Chondrocyte (in vitro differentiated cells): Measurements from ENCODE around the gene MMAB. TPM values are rescaled to one million over a fixed set of nuclear protein-coding genes. Genes with fewer than 3 reads are reported as not detected.

Source experiments
- DNase-seq: peaks from one replicate; pipeline ENCODE4 v3.0.0; 2021; ENCODE audit warnings: mixed read lengths, low spot score
- H3K27ac Mint-ChIP-seq: one replicate; pipeline ENCODE4 v1.8.0; 2021; ENCODE audit warnings: mild to moderate bottlenecking, moderate library complexity, mixed read lengths; ENCODE audit not compliant: unreplicated experiment
- H3K27me3 Mint-ChIP-seq: 2 replicates; pipeline ENCODE4 v1.8.0; 2021; ENCODE audit warnings: low read depth, mixed read lengths
- H3K36me3 Mint-ChIP-seq: 2 replicates; pipeline ENCODE4 v1.8.0; 2021; ENCODE audit warnings: low read depth, mixed read lengths
- H3K4me1 Mint-ChIP-seq: 2 replicates; pipeline ENCODE4 v1.8.0; 2021; ENCODE audit warnings: low read depth, mild to moderate bottlenecking, mixed read lengths
- H3K4me3 Mint-ChIP-seq: one replicate; pipeline ENCODE4 v1.8.0; 2021; ENCODE audit warnings: mild to moderate bottlenecking, moderate library complexity, mixed read lengths; ENCODE audit not compliant: unreplicated experiment
- H3K9me3 Mint-ChIP-seq: 2 replicates; pipeline ENCODE4 v1.8.0; 2021; ENCODE audit warnings: low read depth, mixed read lengths
- total RNA-seq: library from RNA; stranded (reverse); gene quantifications from 3 replicates; pipeline ENCODE4 v1.2.1, GENCODE V29; 2021
- TF ChIP-seq, protein P1 (sequence below): fragments of 200-600 bp; sonication (generic); IDR thresholded peaks from 2 replicates; pipeline ENCODE4 v1.5.0; 2021; ENCODE audit warnings: antibody characterized with exemption, mild to moderate bottlenecking, moderate library complexity

Gene MMAB
- total RNA-seq, 1 donor from 2014 or later: 23.3 TPM

DNA sequence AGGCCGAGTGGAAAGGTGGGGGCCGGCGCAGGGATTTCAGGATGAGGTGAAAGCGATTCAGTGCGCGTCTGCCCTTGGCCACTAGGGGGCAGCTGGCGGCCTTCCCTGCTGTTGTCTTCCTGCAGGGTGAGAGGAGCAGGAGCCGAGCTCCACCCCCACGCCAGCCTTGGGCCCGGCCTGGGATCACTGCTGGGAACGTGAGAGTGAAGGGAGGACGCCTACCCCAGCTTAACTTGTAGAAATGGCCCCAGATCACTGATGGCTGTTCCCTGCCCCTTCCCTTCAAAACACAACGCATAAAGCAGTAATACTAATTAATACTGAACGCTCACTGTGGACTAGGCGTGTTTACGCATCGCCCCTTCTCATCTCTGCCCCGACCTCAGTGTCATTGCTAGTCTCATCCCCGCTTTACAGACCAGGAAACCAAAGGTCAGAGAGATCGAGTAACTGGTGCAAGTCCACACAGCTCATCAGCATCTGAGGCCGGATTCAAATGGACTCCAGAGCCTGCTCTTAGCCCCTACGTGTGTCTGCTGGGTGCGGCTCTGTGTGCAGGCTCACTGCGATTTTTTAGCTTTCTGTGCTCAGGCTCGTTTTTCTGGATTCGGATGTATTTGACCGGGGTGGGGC lies 24.6 kb upstream of the MMAB start:
- Mint-ChIP-seq H3K4me1 (peaks cover 9% of the 10 kb centered on the region), H3K36me3 (no peaks in the 10 kb centered on the region), H3K27ac (no peak overlapping the region), H3K4me3 (peak overlapping the region; percentile 41), H3K27me3 (no peaks in the 10 kb centered on the region), H3K9me3 (no peaks in the 10 kb centered on the region)
- TF ChIP-seq, protein P1, sequence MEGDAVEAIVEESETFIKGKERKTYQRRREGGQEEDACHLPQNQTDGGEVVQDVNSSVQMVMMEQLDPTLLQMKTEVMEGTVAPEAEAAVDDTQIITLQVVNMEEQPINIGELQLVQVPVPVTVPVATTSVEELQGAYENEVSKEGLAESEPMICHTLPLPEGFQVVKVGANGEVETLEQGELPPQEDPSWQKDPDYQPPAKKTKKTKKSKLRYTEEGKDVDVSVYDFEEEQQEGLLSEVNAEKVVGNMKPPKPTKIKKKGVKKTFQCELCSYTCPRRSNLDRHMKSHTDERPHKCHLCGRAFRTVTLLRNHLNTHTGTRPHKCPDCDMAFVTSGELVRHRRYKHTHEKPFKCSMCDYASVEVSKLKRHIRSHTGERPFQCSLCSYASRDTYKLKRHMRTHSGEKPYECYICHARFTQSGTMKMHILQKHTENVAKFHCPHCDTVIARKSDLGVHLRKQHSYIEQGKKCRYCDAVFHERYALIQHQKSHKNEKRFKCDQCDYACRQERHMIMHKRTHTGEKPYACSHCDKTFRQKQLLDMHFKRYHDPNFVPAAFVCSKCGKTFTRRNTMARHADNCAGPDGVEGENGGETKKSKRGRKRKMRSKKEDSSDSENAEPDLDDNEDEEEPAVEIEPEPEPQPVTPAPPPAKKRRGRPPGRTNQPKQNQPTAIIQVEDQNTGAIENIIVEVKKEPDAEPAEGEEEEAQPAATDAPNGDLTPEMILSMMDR: peak; percentile 98
- no peak for DNase-seq

DNA sequence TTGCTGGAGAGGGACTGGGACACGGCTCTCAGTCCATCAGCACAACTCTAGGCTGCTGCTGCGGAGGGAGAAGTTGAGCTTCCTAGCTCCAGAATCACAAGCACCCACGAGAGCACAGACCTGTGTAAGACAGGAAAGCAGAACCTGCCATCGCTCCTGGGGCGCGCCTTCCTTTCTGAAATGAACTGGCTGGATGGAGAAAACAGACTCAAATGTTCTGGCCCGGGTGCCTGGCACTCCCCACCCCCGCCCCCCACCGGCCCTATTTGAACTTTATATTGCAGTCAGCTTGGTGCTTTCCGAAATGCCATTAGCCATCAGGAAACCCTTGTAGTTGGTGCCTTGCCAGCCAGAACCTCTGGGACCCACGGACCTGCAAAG lies 24.1 kb upstream of the MMAB start:
- Mint-ChIP-seq H3K9me3 (no peaks in the 10 kb centered on the region), H3K27ac (no peak overlapping the region)

DNA sequence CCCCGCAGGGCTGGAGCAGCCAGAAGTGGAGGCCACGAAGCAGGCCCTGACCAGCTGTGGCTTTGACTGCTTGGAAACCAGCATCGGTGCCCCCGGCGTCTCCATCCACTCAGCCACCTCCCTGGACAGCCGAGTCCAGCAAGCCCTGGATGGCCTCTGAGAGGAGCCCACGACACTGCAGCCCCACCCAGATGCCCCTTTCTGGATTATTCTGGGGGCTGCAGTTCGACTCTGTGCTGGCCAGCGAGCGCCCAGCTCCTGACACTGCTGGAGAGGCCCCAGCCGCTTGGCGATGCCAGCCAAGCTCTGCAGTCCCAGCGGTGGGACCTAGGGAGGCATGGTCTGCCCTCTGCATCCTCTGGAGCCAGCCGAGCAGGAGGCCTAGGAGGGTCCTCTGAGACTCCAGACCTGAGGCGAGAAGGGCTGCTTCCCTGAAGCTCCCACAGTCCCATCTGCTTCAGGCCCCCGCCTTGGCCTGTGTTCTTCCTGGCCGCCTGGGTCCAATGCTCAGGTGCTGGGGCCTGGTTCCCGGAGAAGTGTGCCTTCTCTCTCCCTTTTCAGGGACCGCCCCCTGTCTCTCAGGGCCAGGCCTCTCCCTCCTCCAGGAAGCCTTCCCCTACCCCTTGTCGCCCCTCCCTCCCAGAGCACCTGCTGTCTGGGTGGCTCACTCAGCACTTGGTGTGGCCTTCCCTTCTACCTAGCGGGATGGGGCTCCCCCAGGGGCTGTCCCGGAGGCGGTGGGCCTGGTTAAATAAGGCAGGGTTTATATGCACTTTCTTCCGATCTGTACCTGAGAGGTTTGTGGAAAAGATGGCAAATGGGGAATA lies 23.3 kb upstream of the MMAB start:
- no peaks in the 10 kb centered on the region for H3K9me3 Mint-ChIP-seq
- H3K36me3 Mint-ChIP-seq: no peaks in the 10 kb centered on the region
- H3K4me1 Mint-ChIP-seq: peaks cover 9% of the 10 kb centered on the region
- no peaks in the 10 kb centered on the region for H3K27me3 Mint-ChIP-seq
- H3K4me3 Mint-ChIP-seq: no peak overlapping the region
- H3K27ac Mint-ChIP-seq: no peak overlapping the region
- TF ChIP-seq, protein P1: no peak
- DNase-seq: no peak

More for the DNA sequence above, 24.1 kb upstream of the MMAB start:
- peaks cover 9% of the 10 kb centered on the region for H3K4me1 Mint-ChIP-seq
- peak overlapping the region; percentile 41 for H3K4me3 Mint-ChIP-seq
- DNase-seq: no peak
- no peaks in the 10 kb centered on the region for H3K36me3 Mint-ChIP-seq
- TF ChIP-seq, protein P1: no peak
- H3K27me3 Mint-ChIP-seq: no peaks in the 10 kb centered on the region

DNA sequence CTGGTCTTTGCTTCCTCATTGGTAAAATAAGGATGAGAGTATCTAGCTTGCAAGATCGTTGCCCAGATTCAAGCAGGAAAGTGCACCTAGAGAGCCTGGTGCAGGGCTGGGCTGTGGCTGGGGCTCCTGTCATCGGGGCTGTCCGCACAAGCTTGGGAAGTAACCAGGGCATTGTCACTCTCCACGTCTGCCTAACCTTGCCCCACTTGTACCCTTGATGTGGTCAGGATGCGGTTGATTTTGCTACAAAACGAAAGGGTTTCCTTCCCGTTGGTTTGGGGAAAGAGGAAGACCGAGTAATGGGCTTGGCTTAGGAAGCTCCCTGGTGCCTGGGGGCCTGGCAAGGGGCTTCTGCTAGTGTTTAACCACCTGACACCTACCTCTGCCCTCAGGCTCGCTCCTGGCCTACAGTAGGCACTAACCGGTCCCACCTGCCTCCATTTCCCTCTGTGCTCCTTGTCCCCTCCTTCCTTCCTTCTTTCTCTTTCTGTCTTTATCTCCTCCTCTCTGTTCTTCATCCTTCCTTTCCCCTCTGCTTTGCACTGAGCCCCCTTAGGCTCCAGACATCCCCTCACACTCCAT lies 22.1 kb upstream of the MMAB start:
- TF ChIP-seq, protein P1: no peak
- no peak overlapping the region for H3K4me3 Mint-ChIP-seq
- H3K27me3 Mint-ChIP-seq: no peaks in the 10 kb centered on the region

DNA sequence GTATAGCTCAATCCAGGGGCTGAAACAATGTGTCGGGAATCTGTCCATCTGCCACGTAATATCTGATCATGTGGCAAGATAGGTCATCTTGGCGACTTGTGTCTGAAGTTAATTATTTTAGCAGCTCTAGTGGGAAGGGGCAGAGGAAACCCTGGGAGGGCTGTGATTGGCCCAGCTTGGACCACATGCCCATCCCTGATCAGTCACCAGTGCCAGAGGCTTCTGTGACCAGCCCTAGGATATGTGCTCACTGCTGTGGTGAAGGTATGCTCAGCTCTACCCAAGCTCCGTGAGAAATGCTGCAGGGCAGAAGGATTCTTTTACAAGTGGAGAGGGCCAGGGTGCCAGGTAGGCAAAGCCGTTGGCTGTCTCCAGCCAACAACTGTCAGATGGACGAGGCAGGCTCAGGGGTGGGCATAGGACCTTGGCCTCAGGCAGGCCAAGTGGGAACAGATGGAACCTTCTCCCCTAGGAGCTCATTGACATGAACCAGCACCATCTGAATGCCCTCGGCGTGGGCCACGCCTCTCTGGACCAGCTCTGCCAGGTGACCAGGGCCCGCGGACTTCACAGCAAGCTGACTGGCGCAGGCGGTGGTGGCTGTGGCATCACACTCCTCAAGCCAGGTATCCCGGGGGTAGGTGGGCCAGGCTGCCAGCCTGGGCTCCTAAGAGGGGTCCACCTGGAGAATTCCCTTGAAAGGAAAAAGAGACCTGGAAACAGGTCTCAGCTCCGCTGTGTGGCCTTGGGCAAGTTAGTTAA lies 21.4 kb upstream of the MMAB start:
- TF ChIP-seq, protein P1: no peak
- H3K4me1 Mint-ChIP-seq: peaks cover 9% of the 10 kb centered on the region
- H3K27ac Mint-ChIP-seq: no peak overlapping the region
- no peak for DNase-seq
- no peak overlapping the region for H3K4me3 Mint-ChIP-seq
- no peaks in the 10 kb centered on the region for H3K27me3 Mint-ChIP-seq
- H3K36me3 Mint-ChIP-seq: peaks cover 1% of the 10 kb centered on the region
- H3K9me3 Mint-ChIP-seq: no peaks in the 10 kb centered on the region

More for the DNA sequence above, 22.1 kb upstream of the MMAB start:
- Mint-ChIP-seq H3K4me1 (peaks cover 9% of the 10 kb centered on the region), H3K9me3 (no peaks in the 10 kb centered on the region), H3K27ac (no peak overlapping the region), H3K36me3 (no peaks in the 10 kb centered on the region)
- no peak for DNase-seq
